NOMO-1 (cell line): ENCODE data around the gene SH2D5.
A peak's percentile ranks its signal among the peaks of the same experiment; 100 is the strongest.

Experiments used
- DNase-seq, 2 experiments: peaks; one replicate each; lab custom pipeline; 2025; ENCODE audit not compliant: unreplicated experiment in 2 of 2; lab: John Stamatoyannopoulos, UW

SH2D5 gene

DNA sequence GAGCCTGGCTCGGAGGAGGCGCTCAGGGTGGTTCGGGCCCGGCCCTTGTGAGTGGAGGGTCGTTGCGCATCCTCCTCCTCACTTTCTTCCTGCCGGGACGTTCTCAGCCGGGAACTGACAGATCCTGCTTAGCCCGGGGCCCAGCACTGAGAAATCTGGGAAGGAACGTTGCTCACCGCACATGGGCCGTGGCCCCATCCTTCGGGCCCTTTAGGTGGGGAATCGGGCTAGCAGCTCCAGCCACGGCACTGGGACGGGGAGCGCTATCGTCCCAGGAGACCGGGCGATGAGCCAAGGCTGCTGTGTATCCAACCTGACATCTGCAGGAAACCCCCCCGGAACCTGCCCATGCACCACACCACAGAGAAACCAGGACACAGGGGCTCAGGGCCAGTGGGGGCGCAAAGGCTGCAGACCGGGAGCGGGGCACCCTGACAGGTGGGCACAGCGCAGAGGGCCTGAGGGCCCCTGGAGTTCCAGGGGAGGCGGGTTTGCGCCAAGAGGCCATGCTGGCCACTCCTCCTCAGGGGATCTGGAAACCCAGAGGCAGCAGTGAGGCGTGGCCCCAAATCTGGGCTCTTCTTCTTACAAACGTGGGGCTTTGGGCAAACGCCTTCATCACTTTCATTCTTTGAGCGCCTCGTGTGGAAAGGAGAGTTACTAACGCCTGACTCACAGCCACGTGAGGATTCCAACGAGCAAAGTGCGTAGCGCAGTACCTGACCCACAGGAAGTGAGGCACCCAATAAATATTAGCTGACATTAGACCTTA lies at the start of gene SH2D5:
Gene SH2D5 (minus strand): TSS at position 116 of the 772 bp plus-strand sequence. CDS start 4,659 bp downstream, outside the sequence.
- DNase-seq, result peak; percentile 89

DNA sequence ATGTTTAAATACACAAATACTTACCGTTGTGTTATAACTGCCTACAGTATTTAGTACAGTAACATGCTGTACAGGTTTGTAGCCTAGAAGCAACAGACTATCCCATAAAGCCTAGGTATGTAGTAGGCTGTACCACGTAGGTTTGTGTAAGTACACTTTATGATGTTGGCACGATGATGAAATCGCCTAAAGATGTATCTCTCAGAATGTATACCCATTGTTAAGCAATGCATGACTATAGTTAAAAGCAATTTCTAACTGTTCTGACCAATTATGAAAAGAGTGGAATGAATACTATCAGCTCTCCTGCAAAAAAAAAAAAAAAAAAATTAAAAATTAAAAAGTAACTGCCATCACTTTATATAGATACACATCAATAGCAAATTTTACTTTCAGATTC lies 43.2 kb upstream of the SH2D5 start:
- no peak for DNase-seq

GRCh38 chr1:20771780-20772179 lies 39.3 kb upstream of the SH2D5 start:
- no peak for DNase-seq

DNA sequence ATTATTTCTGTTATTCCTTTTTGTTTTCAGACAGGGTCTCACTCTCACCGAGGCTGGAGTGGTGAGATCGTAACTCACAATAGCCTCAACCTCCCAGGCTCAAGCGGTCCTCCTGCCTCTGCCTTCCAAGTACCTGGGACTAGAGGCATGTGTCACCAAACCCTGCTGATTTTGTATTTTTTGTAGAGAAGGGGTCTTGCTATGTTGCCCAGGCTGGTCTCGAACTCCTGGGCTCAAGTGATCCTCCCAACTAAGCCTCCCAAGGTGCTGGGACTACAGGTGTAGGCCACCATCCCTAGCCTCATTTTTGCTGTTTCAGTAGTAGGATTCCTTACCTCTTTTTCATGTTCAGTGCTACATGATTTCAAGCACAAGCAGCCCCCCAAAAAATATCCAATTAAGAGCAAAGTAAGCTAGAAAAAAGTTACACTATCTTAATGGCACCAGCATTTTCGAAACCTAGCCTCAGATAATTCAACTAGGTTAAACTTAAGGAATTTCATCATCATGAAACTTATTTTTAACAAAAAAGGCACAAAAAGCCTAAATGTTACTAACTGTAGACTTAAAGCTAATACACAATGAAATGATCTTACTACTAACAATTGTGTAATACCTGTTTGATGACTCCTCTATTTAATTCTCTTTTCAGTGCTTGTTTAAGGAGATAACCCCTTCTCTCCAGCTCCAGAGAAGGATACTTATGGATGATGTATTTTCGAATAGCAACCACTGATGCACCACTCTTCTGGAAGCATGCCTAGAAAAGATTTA lies 38.0 kb upstream of the SH2D5 start:
- DNase-seq, result no peak

DNA sequence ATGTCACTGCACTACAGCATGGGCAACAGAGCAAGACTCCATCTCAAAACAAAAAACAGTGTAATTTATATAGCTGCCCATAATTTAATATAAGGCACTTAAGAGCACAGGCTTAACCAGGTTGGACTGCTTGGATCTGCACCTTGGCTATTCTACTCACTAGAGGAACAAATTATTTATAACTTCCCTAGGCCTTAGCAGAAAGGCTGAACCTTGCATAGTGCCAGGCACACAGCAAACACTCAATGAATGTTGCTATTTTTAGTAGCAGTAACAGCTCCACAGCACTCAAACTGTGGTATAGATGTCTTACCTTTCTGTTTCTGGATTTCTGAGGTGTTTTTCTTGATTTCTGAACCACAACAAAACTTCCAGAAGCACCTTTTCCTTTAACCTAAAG lies 34.8 kb upstream of the SH2D5 start:
- no peak for DNase-seq

DNA sequence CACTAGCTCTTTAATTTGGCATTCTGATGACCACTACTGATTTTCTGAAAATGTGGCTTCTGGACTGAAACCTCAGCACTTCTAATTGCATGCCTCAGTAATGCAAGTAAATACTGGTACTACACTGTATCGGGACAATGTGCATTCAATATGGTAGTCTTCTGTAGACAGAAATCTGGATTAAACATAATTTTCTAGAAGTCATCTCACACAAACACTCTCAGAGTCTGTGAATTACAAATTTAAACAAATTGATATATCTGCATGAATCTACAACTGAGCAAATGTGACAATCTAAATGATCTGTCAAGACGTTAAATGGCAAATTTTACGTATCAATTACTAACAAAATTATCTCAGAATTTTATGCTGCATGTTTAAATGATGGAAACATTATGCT lies 30.9 kb upstream of the SH2D5 start:
- no peak for DNase-seq

- DNase-seq, result no peak
These were observed 27.8 kb upstream of the SH2D5 start for GRCh38 chr1:20760322-20760721.

- no peak for DNase-seq
These were observed 21.1 kb upstream of the SH2D5 start for GRCh38 chr1:20753589-20753988.

- DNase-seq, result no peak
These were observed 19.0 kb upstream of the SH2D5 start for GRCh38 chr1:20751462-20751990.

DNA sequence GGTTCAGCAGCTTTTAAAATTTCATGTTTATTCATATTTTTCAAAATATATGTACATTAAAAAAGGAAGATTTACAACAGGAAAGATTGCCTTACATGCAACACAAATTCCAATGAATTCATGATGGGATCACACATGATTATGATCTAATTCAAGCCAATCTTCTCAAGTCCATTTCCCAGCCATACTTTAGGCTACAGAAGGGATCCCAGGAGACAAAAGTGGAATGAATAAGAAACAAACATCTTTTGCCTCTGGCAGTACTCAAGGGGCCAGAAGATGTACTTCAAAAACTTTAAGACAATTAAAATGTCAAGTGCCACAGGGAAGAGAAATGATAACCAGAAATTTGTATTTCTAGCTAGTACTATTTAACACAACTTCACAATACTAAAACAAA lies 10.2 kb upstream of the SH2D5 start:
- DNase-seq, result no peak

- DNase-seq, result no peak
These were observed 8.3 kb upstream of the SH2D5 start for GRCh38 chr1:20740781-20741180.

DNA sequence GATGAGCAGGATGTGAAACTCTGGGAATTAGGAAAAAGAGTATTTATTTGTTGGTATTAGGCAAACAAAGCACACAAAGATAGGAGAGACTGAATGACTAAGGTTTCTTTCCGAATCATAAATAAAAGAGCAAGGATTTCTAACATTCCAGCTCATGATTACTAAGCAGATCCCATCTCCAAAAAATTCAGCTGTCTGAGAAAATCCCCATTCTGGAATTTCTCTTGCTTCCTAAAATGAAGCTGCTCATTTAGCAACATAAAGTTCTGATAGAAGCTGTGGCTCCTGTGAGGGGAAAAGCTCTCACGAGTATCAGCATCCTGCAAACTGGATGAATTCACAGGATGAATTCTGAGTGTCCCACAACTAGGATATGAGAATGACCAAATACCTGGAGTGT lies 6.7 kb upstream of the SH2D5 start:
- DNase-seq, result no peak

DNA sequence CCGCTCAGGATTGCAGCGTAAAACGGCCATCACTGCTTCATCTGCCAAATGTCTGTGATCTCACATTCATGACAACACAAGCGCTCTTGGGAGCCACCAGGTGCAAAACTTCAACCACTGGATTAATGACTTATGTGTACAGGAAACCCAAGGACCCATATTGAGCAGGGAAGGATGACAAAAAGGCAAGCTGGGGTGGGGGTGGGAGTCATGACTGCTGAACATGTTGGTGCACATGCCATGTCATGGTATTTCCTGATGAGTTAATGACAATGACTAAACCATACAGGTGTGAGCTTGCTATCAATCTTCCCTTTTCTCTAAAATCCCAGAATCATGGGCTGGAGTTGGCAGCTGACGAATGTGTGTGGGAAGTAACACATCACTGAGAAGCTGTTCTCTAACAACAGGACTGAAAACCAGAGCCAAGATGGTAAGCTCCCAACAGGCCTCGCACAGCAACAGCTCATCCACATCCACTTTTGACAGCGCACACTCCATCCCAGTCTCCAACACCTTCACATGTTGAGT lies 3.1 kb upstream of the SH2D5 start:
- DNase-seq, result no peak

DNA sequence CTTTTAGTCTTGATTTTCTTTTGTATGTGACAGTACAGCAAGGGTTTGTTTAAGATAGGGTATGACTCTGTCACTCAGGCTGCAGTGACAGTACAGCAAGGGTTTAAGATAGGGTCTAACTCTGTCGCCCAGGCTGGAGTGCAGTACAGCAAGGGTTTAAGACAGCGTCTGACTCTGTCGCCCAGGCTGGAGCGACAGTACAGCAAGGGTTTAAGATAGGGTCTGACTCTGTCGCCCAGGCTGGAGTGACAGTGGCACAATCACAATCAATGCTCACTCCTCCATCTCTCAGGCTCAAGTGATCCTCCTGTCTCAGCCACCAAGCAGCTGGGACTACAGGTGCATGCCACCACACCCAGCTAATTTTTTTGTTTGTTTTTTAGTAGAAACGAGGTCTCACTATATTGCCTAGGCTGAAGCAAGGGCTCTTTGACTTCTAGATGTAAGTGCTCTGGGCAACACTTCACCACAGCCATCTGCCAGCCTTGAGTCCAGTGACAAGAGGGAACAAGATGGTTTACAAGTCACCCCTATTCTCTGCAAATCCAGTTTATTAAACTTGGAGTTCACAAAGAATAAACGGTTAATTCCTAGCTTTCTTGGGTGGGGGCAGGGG lies 965 bp upstream of the SH2D5 start:
- no peak for DNase-seq

GRCh38 chr1:20732071-20732587 lies 374 bp downstream of the SH2D5 start:
- DNase-seq, result no peak

GRCh38 chr1:20731057-20731991 lies 1.2 kb downstream of the SH2D5 start:
- no peak for DNase-seq

DNA sequence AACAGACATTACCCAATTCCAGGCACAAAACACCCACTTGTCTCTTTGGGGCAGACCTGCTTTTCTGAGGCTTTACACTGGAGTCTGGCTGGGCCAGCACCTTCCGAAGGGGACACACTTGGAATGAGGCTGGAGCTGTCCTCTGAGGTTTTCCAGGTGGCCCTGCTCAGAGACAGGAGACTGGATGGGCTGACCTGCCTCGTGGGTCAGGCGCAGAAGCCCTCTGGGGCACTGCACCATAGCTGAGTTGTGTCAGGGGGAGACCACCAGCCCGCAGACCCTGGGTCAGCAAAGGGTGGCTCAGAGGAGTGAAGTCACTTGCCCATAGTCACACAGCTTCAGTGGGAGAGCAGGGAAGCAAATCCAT lies 1.8 kb downstream of the SH2D5 start:
- no peak for DNase-seq

- DNase-seq, result no peak
These were observed 2.4 kb downstream of the SH2D5 start for GRCh38 chr1:20729990-20730689.

DNA sequence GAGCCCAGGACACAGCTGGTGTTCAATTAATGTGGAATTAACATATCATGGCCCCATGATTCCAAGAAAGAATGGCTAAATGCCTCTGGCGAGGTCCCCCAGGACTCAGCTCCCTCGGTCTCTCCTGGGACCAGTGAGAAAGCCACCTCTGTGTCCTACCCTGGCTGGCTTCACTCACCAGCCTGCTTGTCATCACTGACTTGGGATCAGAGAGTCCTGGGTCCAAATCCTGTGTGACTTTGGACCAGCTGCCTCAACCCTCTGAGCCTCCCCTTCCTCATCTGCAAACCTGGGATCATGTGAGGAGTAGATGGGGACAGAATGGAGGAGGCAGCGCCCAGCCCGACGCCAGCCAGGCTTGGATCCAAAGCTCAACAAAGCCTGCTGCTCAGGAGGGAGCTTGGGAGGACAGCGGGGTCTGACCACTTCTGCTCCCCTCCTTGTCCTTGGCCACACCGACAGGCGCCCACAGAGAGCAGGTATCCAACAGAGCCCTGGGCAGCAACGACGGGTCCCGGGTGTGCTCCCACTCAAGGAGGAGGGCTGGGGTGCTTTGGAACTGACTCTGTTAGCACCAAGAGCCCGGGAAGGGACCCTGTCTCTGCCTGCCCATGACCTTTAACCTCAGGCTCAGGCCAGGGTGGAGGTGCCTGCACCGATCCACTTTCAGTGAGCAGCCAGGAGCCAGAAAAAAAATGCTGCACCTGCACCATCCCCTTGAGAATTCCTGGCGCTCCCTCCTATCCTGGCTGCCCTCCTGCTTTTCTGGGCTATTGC lies 3.2 kb downstream of the SH2D5 start:
- no peak for DNase-seq
